DMS153 (cell line): ENCODE data around the gene VAV2.

Experiments
- DNase-seq: peaks from one replicate; lab custom pipeline; 2025; lab: John Stamatoyannopoulos, UW

VAV2 gene

DNA sequence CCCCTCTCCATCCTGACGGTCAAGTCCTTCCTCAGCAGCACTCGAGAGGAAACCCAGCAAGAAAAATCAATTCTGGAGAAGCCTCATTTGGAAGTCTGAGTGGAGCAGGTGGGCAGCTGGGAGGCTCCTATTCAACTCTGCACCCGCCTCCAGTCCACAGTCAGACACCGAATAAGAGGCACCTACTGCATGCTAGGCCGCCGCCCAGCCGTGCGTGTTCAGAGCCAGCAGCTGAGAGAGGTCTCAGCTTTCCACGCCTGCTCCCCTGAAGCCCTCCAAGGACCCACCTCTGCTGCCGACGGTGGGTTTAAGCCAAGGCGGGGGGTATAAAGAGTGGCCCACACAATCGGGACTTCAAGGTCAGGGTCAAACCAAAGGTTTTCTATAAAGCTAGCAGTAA lies 41.9 kb downstream of the VAV2 start:
- DNase-seq, result no peak

DNA sequence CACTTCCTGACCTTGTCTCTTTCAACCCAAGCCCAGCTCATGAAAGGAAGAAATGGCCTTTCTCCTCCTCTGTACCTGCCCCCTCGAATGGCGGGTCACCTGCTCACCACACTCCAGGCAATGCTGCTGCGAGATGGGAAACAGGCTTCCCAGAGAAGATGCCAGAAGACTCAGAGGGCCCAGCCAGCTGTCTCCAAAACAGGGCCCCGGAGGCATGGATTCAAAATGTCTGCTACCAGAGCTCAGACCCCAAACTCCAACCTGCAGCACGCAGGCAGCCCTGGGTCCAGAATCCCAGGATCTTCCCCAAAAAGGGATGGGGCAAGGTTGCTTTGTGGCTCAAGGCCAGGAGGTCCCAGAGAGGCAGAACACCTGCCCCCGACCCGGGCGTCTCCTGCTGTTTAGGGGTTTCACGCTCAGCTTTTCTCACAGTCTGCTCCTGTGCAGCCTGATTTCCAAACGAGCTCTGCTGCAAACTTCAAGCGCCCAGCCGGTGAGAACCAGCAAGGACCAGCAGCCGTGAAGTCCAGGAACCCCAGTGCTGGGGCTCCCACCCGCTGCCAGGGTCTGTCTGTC lies 42.5 kb downstream of the VAV2 start:
- no peak for DNase-seq

DNA sequence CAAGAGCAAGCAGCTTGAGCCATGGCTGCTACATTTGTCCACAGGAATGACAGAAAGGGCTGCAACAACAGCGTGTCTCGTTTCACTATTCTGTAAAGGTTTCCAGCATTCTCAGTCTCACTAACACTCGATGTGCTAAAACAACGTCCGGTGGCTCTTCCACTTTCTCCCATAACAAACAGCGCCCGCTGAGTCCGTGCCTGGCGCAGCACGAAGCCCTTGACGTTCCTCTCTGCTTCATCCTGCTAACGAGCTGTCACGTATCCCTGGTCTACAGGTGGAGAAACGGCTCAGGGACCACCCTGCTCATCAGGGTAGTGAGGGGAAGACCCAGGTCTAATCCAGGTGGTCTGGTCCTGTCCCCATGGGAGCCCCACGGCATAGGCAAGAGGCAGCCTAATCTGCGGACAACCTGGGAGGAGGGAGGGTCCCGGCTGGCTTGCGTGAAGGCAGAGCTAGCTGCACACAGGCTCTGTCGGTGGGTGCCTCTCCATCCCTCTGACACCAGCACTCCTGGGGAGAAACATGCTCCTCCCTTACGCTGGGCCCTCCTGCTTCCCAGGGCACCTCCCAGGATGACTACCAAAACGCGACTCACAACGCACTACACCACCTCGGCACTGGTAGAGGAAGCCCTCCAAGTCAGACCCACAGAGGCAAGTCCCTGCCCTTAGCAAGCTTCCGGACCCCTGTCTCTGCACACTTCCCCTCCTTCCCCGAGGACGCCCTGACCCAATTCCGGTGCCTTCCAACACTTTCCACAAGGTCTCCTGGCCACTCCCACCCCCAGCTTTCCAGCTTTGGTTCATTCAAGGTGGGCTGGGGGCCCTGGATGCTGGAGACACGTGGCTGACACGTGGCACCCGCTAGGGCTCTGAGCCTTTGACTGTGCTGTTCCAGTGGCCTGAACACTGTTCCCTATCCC lies 43.3 kb downstream of the VAV2 start:
- no peak for DNase-seq

DNA sequence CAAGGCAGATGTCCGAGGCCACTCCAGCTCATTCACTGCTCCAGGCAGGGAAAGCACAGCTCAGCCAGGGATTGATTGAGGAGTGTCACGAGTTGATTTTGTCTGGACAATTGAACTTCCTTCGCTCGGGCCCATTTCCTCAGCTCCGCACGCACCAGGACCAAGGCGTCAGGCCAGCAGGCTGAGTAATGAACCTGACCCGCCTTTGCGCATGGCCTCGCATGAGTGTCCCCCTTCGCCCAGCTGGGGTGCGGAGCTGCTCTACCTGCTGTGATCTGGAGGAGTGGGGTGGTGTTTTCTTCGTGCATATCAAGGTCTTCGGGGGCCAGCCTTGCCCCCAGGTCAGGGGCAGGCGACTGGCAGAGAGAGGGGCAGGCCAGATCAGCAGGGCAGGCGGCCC lies 44.0 kb downstream of the VAV2 start:
- DNase-seq, result no peak

DNA sequence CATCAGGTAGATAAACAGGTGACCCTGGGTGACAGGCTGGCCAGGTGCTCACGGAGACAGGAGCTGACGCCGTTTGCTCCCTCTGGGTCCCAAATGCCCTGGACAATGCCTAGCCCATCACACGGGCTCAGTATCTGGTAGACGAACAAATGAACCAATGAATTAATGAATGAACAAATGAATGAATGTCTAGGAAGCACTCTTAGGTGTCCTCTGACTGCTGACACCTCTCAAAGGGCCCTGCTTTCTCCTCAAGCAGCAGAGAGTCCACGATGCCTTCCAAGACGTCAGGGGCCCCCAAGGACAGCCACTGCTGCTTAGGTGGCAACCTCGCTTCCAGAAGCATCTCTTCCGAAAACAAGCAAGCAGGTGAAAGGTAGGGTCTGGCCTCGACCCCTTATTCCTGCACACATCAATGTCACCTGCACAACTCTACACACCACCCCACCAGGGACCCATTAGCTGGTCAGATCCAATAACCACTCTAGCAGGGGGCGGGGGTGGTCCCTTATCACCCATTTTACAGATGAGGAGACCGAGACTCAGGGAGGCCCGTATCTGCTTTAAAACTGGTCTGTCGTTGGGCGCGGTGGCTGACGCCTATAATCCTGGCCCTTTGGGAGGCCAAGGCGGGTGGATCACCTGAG lies 45.2 kb downstream of the VAV2 start:
- no peak for DNase-seq

DNA sequence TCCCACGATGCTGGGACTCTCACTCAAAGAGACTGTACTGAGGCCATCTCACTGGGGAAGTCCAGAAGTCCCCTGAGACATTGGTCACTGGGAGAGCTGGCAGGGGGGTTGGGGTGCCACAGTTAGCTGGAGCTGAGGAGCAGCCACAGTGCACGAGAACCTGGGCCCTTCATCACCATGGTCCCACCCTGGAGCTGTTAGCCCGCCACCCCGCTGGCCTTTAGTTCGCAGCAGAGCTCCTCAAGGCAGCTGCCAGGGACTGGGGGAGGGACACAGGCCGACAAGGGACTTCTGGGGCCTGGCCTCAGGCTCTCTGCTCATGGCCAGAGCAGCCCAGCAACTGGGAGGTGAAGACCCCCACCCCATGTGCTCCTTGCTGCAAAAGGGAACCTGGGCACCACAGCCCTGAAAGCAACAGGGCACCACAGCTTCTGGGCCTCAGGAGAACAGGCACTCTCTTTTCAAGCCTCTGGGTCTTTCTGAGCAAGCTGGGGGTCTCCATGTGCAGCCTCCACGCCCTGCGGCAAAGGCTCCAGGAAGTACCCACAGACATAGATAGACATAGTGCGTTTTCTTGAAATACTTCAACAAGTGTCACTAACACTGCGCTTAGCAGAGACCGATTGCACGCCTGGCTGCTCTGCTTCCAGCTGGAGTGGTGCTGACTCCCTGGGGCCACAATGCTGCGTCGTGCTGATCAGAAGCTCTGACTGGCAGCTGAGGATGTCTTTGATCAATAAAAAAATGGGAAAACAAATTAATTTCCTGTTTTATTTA lies 46.0 kb downstream of the VAV2 start:
- DNase-seq, result no peak

DNA sequence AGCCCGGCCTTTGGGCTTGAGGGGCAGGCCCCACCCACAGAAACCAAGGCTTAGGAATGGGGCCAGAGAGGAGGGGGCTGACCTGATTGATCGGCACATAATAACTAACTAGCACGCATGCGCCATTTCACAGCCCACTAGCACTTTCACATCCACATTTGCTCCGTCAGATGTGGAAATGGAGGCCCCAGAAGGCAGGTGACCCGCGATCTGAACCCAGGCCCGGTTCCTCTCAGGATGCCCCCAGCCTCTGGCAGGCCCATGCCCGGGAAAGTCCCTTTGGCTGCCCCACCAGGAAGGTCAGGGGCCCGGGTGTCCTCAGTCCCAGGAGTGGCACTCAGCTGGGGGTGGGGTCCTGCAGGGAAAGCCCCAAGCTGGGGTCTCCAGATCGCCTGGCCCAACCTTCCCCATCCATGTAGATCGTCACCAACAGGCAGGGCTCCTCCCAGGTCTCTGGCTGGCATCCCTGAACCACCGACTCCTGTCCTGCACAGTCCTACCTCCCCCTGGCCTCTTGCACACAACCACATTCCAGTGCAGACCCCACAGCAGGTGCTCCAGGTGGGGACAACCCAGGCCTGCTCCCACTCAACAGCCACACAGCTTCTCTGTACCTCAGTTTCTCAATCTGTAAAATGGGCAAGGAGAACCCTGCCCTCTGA lies 46.7 kb downstream of the VAV2 start:
- DNase-seq, result no peak

DNA sequence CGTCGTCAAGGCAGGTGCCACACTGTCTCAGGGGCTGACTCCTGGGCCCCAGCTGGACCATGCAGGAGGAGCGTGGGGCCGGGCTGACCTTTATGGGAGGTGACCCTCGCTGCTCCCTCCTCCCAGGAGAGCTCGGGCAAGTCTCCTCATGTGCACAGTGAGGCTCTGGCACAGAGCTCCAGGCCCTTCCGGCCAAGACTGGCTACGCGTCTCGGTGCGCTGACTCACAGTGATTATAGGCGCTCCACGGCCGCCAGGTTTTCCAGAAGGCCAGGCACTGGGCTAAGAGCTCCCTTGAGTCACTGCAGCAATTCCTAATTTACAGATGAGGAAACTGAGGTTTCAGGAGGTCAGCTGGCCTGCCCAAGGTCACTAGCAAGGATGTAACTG lies 47.4 kb downstream of the VAV2 start:
- DNase-seq, result no peak

DNA sequence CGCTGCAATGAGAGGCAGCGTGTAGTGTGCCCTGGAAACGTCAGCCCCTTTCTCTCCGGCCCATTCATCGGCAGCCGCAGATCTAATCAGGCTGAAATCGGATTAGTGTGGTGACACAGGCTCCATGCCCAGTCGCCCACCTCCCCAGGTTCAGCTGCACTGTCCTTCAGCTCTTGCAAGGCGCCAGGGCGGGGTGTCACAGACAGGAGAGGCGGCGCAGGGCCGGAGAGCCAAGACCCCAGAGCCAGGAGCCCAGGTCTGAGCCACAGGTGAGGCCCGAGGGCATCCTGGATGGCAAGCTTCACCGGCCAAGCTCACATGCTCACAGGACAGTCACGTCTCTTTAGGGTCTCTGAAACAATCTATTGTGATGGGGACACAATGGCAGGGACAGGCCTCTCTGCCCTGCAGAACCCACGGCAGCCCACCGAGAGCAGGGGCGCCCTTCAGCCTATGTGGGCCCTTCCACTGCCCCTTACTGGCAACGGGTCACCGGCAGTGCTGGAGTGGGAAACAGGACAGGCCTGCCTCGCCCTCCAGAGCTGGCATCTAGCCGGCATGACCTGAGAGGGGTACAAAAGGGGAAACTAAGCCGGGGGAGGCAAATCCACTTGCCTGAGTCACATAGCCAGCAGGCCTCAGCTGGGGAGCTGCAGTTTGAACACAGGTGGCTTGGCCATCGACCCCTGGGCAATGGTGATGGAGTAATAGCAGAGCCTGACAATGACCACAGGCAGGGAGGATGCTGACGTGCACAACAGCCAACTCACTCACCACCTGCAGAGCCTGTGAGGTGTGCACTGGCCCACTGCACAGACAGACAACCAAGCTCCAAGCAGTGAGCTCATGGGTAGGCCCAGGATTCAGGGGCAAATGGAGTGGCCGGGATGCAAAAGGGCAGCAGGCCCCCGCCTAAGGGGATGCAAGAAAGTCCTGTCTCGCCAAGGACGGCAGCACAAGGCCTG lies 48.1 kb downstream of the VAV2 start:
- DNase-seq, result no peak

DNA sequence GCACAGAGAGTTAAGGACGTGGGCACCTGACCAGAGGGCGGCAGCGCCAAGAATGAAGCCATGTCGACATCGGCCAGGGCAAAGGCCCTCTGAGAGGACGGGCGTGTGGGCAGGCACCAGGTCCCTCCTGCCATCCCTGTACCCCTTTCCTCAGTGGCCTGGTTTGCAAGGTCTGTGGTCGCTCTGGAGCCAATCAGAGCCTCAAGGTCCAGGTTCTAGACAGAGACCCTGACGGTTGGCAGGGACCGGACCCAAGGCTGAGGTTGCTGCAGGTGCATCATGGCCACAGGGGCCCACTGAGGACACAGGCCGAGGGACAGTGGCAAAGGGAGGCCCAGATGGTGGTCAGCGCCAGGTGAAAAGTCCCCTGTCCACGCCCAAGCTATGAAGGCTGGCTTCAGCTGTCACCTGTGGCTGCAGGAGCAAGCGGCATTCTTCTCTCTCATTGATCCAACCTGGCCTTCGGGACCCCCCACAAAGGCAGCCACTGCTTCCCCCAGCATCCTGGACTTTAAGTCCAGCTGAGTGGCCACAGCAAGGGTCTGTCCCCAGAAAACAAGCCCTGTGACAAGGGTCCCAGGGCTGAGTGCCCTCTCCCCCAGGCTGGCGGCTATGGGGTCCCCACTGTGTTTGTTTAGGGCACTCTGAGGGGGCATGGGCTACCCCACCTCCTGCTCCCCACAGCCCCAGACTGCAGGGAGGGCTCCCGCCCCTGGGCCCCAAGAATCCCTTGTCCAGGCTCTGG lies 48.9 kb downstream of the VAV2 start:
- DNase-seq, result no peak

DNA sequence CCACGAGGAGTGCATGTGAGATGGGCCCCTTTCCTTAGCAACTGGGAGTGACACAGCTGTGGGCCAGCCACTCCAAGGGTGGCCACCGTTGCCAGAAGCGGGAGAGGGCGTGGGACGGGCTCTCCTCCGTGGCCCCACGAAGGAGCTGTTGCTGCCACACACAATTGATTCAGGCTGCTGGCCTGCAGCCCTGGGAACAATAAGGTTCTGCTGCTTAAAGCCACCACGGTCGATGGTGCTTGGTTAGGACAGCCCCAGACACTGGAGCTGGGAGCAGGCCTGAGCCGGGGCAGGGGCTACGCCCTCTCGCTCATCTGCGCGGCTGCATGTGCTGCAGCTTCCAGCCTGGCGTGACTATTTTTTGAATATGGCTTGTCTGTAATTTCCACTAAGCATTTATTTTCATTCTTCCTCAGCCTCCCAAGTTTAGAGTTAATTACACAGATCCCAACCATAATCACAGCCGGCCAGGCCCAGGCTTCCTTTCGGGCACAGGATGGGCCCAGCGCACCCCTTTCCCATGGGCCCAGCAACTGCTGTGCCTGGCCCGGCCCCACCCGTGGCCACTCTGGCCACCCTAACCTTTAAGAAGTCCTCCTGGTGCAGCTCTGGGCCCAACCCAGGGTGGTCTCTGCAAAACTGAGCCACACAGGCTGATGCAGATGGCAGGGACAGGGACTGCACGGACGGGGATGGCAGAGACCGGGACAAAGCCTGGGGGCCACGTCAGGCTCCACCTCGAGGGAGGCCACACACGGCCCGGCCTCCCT lies 49.7 kb downstream of the VAV2 start:
- no peak for DNase-seq

DNA sequence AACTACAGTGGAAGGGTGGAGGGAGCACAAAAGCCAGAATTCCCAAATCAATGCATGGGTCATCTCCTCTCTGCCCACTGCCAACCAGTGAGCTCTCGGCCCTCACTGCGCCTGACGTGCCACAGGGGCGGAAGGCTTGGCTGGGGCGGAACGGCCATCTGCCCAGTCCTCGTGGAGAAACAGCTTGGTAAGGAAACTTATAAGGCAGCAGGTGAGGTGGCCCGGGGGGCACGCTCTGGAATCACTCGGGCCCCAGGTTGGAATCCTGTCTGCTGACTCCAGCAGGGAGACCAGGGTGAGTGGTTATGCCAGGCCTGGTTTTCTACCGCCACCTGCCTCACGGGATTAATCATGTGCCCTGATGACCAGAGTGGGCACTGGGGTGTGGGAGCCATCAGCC lies 52.3 kb downstream of the VAV2 start:
- DNase-seq, result no peak

DNA sequence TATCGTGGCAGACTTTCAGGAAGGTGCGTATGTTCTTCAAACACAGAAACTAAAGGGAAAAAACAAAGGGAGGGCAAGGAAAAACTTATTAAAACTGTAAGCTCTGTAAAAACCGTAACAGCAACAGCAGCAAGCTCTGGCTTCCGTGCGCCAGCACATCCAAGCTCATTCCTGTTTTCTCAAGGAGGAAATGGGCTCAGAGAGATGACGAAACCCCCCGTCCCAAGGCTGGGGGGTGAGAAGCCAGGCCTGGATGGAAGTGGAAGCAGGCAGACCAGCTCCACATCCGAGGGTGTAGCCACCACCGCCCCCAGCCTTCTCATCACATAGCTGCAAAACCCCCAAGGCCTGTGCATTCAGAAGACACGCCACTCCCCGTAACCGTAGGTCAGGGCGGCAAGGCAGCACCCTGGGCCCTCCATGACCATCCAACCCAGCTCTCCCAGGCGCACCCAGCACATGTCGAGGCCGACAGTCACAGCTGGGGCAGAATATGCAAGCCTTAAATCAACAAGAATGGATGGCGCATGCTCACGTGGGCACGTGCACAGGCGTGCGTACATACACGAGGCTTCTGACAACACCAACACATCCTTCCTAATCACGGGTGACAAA lies 52.8 kb downstream of the VAV2 start:
- DNase-seq, result no peak

DNA sequence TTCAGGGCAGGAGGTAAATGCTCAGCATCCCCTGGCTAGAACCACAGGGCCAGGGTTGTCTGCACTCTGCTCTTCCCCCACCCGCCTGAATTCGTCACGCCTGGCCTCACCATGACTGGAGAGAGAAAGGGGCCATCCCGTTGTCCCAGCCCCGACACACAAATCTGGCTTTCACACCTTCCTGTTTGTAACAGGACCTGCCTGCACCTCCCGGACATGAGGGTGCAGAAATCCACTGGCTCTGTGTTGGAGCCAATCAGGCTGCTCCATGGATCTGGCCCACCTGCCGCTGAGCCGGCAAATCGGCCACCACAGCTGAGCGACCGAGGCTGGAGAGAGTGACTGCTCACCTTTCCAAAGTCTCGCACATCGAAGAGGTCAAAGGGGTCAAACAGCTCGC lies 53.4 kb downstream of the VAV2 start:
- no peak for DNase-seq

DNA sequence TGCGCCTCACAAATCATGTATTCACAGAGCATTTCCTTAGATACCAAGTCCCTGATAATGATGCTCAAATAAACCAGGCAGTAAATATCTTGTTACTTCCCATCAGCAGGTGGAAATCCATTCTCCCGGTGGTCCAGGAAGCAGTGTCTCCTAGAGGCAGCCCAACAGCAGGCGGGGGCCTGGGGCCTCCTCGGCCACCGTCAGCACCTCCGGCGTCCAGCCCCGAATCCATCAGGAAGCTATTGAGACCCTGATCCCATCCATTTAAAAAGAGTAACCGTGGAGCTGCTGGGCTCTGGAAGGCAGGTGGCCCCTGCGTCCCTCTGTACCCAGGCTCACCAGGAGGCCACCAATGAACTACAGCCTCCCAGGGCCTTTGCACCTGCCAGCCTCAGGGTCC lies 54.0 kb downstream of the VAV2 start:
- no peak for DNase-seq

DNA sequence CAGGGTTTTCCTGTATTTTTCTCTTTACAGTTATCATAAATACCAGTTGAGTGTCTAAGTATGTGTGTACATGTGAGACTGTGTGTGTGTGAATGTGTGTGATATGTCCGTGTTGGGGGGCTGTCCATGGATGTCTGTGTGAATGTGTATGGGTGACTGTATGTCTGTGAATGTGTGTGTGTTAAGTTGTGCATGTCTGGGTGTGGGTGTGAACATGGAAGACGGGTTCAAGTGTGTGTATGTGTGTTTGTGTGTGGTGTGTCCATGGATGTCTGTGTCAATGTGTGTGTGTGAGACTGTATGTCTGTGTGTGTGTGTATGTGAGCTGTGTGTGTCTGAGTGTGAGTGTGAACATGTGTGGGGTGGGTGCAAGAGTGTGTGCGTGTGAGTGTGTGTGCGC lies 55.0 kb downstream of the VAV2 start:
- DNase-seq, result no peak

DNA sequence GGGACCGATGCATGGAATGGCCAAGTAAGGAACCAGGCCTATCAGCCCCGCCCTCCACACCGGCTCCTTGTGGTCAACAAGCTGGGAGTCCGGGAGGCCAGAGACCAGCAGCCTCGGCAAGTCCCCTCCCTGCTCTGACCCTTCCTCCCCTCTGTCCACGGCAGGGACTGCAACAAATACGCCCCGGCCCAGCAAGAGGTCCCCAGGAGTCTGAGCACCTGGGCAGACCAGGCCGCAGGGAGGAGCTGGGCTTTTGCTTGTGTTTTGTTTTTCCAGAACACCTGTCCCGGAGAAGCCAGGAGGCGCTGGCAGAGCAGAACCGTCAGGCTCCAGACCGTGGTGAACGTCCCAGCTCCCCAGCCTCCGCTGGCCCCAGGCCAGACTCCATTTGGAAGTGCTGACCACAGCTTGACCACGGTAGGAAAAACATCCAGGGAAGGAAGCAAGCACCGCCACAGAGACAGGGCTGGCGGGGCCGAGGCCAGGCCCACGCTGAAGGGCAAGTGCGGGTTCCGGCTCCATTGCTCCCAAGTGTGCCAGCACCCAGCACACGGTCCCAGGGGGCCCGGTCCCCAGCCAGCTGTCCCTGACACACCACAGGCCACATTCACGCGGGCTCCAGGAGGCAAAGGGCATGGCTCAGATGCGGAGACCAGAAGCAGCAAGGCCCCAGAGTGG lies 56.7 kb downstream of the VAV2 start:
- DNase-seq, result no peak
